HG02759 (cell line): Measurements from ENCODE around the gene SUCO.
"Not testable (repeated sequence)": the region's sequence is repeated elsewhere in the genome, so short reads cannot be mapped to it uniquely, and the experiment has no call there.

Experiments used
- ATAC-seq: cut with Tn5 transposase; IDR thresholded peaks from one replicate; pipeline ENCODE4 v1.9.1; 2021; ENCODE audit warnings: mild to moderate bottlenecking, moderate library complexity; ENCODE audit not compliant: unreplicated experiment

SUCO gene, protein sequence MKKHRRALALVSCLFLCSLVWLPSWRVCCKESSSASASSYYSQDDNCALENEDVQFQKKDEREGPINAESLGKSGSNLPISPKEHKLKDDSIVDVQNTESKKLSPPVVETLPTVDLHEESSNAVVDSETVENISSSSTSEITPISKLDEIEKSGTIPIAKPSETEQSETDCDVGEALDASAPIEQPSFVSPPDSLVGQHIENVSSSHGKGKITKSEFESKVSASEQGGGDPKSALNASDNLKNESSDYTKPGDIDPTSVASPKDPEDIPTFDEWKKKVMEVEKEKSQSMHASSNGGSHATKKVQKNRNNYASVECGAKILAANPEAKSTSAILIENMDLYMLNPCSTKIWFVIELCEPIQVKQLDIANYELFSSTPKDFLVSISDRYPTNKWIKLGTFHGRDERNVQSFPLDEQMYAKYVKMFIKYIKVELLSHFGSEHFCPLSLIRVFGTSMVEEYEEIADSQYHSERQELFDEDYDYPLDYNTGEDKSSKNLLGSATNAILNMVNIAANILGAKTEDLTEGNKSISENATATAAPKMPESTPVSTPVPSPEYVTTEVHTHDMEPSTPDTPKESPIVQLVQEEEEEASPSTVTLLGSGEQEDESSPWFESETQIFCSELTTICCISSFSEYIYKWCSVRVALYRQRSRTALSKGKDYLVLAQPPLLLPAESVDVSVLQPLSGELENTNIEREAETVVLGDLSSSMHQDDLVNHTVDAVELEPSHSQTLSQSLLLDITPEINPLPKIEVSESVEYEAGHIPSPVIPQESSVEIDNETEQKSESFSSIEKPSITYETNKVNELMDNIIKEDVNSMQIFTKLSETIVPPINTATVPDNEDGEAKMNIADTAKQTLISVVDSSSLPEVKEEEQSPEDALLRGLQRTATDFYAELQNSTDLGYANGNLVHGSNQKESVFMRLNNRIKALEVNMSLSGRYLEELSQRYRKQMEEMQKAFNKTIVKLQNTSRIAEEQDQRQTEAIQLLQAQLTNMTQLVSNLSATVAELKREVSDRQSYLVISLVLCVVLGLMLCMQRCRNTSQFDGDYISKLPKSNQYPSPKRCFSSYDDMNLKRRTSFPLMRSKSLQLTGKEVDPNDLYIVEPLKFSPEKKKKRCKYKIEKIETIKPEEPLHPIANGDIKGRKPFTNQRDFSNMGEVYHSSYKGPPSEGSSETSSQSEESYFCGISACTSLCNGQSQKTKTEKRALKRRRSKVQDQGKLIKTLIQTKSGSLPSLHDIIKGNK (N-terminal part only)

DNA sequence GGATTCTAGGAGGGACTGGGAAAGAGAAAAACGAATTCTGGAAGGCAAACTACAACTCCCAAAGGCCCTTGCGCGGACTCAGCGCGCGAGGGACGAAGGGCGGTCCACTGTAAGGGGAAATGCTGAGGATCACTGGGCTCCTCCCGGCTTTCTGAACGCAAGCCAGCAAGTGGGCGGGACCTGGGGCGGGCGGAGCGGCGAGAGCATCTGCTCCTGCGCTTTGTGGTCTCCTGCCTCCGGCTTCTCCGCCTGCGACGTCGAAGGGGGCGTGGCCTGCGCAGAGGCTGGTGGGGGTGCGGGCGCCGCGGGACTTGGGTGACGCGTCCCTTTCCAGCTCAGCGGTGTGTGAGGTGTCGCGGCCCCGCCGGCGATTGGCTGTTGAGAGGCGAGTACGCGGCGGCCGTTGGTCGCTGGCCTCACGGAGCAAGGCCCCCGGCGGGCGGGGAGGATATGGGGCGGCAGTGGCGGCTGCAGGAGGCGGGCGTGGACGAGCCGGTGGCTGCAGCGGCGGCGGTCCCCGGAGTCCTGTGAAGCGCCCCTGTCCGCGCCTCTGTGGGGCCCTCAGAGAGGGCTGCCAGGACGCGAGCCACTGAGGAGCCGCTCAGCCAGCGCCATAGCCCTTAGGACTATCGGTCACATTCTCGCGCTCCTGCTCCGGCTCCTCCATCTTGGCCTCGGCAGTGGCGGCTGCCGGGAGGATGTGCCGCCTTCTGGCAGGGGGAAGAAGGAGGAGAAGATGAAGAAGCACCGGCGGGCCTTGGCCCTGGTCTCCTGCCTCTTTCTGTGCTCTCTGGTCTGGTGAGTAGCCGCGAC lies at the start of gene SUCO:
SUCO (plus strand) TSS at position 451 of the 813 bp plus-strand sequence; CDS start at position 737, 286 bp downstream.
- ATAC-seq = peak; percentile 90

DNA sequence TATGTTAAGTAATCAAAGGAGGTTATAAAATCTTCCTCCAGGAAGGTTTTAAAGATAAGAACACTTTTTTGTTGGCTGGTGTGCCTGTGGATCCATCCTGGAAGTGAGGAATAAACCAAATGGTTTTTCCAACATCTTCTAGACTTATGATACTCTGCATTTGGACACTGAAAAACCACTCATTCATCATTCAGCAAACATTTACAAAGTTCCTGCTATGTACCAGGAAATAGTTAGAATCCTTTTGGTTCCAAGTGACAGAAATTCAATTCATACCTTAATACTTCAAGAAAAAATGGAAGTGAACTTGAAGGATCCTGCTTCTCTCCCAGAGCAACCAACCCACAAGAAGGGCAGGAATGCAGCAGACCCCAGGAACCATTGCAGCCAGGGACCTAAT lies 49.5 kb upstream of the SUCO start:
- ATAC-seq = no peak

DNA sequence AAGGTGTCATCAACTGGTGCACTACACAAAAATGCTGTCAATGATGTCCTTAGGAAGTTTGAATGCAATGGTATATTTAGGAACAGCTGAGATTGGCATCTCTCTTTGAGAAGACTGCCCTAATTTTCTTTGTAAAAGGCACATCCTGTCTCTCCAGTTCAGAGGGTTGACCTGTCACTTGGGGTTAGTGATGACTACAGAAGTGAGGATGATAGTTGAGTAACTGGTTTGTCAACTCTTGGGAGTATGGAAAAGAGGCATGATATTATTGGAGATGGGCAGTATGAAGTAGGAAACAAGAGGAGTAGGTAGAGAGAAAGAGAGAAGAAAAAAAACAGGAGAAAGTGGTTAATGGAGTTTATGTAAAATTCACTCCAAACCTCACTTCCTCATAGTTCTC lies 48.7 kb upstream of the SUCO start:
- ATAC-seq = no peak

DNA sequence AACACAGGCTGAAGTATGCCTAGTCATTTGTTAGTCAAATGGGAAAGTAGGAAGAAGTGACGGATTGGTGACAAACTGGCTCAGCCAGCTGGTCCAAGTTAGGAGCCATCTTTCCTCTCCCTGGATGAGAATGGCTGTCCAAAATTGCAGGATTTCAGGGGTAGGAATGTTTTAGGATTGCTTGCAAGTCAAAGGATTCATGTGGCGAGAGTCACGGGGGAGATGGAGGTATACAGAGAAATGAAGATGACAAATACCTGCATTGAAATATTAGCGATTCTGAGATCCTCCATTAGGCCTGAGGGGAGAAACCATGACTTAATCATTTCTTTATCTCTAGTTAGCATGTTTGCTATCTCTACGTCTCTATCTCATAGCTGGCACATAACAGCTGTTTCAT lies 47.3 kb upstream of the SUCO start:
- no peak for ATAC-seq

DNA sequence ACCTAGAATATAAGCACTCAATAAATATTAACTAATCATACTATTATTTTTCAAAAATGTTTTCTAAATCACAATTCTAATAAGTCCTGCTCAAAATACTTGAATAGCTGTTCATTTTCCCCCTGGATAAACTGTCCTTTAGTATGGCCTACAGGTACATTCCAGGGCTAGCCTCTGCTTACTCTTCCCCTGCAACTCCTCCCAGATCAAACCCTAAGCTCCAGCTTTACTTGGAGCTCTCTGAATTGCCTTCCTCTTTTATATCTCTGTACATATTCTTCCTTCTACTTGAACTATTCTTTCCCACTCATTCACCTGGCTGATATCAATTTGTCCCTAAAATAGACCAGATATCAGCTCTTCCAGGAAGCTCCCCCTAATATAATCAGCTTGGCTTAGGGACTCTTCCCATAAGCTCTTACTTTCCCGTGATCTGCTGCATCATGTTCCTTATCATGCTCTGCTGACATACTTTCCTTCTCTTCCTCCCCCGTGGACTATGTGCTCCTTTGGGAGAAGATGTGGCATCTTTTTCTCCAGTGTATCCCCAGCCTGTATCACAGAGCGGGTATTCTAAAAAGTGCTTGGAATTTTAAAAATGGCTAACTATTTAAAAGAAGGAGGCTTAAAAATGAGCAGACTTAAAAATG lies 46.0 kb upstream of the SUCO start:
- ATAC-seq = no peak

DNA sequence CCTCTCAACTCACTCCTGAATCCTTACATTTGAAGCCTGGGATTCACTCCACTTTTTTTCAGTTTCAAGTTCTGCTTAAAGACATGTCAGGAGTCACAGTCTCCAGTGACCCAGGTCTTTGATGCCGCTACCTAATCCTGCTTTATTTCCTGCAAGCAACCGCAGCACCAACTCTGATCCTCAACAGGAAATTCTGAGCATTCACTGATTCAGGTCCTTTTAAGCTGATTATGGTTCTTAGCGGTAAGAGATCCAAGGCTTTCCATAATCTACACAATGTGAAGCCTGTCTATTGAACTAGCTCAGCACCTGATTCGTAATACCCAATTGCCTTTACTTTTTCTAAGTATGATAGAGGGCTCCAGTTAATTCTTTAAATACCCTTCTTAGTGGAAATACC lies 45.4 kb upstream of the SUCO start:
- no peak for ATAC-seq

DNA sequence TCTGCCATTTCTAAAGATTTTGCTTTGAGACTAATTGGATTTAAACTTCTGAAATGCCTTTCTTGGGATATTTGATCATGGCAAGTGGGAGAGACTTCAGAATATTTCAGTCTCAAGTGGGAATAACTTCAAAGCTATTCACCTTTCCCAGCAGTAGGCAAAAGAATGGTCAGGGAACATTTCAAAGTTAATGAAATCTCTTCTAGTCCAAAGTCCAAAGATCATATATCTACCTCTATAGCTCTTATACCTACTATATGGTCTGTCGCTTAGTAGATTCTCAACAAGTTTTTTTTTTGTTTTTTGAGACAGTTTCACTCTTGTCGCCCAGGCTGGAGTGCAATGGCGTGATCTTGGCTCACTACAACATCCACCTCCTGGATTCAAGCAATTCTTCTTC lies 44.6 kb upstream of the SUCO start:
- no peak for ATAC-seq

DNA sequence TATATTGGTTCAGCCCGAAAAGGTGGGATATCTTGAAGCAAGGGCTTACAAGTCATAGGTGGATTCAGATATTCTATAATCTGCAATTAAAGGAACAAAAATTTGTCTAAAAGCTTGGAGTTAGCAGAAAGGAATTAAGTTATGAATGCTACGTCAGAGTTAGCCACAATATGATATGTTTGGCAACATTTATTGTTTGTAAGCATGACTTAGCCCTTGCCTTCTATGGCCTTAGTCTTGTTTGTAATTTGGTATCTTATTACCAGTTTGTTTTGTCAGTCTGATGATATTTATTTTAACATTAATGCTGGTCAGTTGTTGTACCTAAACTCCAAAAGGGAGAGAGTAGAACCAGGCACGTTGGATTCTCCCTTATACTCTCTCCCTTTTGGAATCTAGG lies 43.1 kb upstream of the SUCO start:
- no peak for ATAC-seq

DNA sequence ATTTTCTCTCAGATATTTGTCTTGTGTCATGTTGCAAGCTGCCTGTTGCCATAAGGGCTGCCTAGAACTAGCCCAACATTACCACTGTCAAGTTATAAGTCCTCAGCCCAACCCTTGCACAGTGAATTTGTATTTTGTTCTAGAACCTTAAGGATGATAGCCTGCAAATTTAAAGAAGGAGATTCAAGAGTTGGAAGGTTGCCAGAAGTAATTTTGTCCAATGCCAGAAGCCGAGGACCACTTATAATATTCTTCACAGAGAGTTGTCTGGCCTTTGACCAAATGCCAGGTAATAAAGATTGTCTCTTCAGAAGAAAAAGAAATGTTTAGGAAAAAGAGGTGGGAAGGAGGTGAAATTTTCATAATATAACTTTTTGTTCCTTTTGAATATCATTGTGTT lies 40.5 kb upstream of the SUCO start:
- ATAC-seq = no peak

DNA sequence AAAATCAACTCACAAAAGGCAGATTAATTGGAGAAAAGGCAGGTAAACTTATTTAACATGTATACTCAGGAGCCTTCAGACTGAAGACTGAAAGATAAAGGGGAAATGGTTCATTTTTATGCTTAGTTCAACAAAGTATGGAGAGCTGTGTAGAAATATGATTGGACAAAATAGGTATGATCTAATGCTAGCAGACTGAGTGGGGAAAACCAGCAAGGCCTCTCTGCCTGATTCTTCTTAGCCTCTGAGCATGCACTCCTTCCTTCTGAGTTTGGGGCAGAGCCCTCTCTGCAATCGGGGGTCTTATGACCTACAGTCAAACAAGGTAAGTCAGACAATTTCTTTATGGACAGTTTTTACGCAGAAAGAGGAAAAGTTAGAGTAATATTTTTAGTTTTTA lies 38.8 kb upstream of the SUCO start:
- ATAC-seq = no peak

DNA sequence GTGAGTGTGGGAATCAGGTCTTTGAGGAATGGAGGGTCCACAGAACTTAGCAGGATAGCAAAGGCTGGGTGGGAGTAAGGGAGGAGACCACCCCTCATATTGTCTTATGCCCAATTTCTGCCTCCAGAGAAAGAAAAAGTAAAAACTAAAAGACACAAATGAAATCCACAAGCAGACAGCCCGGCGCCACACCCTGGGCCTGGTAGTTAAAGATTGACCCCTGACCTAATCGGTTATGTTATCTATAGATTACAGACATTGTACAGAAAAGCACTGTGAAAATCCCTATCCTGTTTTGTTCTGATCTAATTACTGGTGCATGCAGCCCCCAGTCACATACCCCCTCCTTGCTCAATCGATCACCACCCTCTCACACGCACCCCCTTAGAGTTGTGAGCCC lies 36.8 kb upstream of the SUCO start:
- ATAC-seq = not testable (repeated sequence)

DNA sequence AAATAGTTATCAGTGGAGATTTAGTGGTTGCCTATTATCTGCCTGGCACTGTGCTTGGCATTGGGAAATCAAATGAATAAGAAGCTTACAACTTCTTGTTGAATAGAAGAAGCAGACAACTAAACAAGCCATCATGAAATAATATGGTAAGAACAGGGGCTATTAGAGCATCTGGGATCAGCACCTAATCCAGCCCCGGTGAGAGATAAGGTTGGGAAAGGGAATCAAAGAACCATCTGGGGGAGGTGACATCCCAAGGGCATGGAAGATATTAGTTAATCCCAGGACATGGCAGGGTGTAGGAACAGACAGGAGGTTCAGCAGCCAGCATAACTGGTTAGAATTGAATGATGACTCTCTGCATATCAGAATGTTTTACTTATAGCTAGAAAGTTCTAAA lies 36.3 kb upstream of the SUCO start:
- no peak for ATAC-seq

DNA sequence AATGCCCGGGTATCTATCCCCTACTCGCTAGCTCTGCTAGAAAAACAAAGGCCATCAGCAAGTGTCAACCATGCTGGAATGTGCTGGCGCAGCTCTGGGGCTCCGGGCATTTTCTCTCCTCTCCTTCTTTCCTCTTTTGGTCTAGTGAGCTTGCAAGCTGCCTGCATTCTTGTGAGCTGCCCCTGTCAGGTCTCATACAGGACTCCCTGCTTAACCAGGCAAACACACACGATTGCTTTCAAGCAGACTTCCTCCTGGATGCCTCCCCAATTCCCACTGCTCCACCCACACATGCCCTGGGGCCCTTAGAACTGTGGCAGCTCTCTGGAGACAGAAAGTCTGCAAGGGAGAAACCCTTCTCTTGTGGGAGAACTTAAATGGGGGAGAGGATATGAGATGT lies 35.7 kb upstream of the SUCO start:
- no peak for ATAC-seq

DNA sequence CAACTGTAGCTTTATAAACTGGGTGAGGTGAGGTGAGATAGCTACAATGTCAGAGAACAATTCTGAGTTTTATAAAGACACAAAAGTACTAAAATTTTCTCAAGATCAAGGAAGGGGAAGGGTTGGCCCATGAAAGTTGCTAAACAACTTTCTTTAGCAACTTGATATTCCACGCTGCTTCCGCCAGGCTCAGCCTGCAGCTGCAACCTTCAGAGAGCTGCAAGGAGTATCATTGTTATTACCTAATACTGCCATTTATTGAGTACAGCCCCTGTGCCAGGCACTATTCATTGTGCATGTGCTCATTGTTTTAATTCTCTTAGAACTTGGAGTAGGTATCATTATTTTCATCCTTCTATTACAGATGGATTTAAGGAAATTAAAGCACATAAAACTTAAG lies 34.1 kb upstream of the SUCO start:
- no peak for ATAC-seq

DNA sequence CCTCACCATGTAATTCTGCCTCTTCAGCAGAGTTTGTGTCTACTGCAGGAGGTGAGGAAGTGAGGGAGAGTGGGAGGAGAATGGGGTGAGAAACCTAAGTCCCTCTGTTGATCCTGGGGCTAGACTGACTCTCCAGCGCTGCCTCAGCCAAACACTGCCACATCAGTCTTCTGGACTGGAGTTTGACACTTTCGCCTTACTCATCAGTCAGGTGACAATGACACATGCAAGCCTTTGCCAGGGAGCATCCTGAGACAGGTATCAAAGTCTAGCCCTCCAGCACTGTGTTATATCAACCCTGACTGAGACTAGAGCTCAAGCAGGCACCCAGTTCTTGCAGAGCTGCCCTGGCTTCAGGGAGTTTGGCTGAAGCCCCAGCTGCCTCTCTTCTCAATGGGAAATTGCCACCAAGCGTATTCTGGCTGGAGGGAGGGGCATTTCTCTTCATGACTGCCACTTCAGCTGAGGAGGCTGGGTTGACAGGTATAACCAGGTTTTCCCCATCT lies 33.3 kb upstream of the SUCO start:
- no peak for ATAC-seq

DNA sequence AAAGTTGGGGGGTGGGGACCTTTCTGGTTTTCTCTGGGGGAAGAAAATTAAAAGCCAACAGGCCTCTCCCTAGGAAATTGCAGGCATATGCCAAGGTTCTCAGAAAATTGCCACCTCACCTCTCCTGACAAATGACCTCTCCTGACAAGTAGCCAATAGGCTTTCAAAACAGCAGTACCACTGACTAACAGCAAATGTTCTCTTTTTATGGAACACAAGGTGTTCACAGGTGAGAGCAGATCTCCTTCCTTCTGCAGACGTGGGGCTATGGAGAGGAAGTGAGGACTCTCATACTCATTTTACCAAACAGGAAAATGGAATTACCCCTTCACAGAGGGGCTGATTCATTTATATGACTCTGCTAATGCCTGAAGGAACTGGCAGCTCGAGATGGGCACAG lies 32.7 kb upstream of the SUCO start:
- ATAC-seq = no peak

DNA sequence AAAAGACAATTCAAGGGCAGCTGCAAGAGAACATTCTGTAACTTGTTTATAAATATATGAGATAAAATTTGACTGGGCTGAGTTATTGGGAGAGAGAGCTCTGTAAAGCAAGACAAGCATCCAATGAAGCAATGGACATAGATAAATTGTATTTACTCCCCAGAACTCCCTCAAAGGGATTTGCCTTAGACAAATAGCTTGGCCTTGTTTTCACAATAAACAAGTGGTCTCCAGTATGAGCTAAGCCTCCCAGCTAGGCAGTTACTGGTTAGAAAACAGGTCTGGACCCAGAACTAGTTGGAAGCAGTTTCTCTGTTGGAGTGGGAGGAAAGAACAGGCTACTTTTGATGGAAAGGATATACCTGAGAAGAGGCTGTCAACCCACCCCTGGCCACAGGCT lies 25.2 kb upstream of the SUCO start:
- ATAC-seq = no peak

DNA sequence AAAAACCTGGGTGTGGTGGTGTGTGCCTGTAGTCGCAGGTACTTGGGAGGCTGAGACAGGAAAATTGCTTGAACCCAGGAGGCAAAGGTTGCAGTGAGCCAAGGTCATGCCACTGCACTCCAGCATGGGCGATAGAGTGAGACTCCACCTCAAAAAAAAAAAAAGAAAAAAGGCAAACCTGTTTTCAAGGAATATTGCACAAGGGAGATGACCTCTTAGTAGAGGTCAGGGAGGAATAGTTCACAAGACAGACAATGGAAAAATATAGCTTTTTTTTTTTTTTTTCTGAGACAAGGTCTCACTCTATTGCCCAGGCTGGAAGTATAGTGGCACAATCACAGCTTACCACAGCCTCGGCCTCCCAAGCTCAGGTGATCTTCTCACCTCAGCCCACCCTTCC lies 22.5 kb upstream of the SUCO start:
- no peak for ATAC-seq

DNA sequence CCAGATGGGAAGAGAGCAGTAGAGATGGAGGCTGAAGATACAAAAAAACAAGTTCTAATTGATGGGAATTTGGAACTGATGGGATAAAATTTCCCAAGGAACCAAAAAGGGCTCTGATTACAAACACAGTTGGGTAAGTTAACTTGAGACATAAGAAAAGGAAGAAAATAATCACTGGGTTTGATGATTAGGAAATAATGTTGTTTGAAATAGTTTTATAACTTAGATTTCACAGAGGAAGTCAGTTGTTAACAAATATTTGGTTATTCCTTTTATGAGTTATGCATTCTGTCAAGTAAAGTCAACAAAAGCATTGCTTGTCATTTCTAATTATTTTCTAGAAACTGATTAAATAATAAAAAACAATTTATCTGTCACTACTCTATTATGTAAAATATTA lies 20.4 kb upstream of the SUCO start:
- ATAC-seq = no peak

DNA sequence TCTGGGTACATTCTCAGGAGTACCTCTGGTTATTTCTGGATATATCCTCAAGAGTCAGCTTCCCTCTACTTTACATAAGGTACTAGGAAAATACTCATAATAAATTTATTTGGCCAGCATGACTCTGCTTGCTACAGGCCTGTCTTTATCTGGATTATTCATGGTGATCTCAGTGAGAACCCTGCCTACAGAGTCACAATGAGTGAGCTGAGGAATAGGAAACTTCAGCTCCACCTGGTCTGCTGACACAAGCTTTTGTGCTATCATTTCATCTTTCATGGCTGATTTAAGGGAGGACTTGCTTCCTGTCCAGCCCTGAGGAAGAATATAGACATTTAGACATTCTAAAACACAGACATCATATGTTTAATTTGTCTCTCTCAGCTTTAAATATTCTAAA lies 19.5 kb upstream of the SUCO start:
- ATAC-seq = no peak
